ENCODE measurements around the gene GAPDHS. TPM values are rescaled to one million over a fixed set of nuclear protein-coding genes. Genes with fewer than 3 reads are reported as not detected.

Gene GAPDHS
- 0.08 to 0.14 TPM (median 0.10 TPM) in 5 replicates for total RNA-seq (2022; extraction: Qiagen RNA extraction)

GRCh38 chr19:35533201-35533821 is at the start of gene GAPDHS:
Gene GAPDHS, plus strand, starts transcription at chr19:35533456. Its CDS starts 72 bp downstream, at chr19:35533528.

GRCh38 chr19:35490364-35490763 is 42.9 kb upstream of the GAPDHS start, which contains the start of gene KRTDAP:
Gene KRTDAP, minus strand, starts transcription at chr19:35490464. Its CDS starts 22 bp downstream, at chr19:35490442.

GRCh38 chr19:35513628-35514281 is 19.5 kb upstream of the GAPDHS start, which contains the start of gene DMKN:
Gene DMKN, minus strand, starts transcription at chr19:35513649. Its CDS starts 174 bp downstream, at chr19:35513475.

GRCh38 chr19:35528218-35529038 is 4.8 kb upstream of the GAPDHS start, which contains the start of gene SBSN:
Gene SBSN, minus strand, starts transcription at chr19:35528311. Its CDS starts 30 bp downstream, at chr19:35528281.

GRCh38 chr19:35545001-35545854 is 12.0 kb downstream of the GAPDHS start, which contains the start of gene TMEM147:
Gene TMEM147, plus strand, starts transcription at chr19:35545626. Its CDS starts 114 bp downstream, at chr19:35545740.

GRCh38 chr19:35563207-35563829 is 30.1 kb downstream of the GAPDHS start, which contains the start of gene ATP4A:
Gene ATP4A, minus strand, starts transcription at chr19:35563658. Its CDS starts 29 bp downstream, at chr19:35563629.

GRCh38 chr19:35585848-35586247 is 52.6 kb downstream of the GAPDHS start, which contains the start of gene PMIS2:
Gene PMIS2, plus strand, starts transcription at chr19:35586173. Its CDS starts 87 bp downstream, at chr19:35586260.

Other genes with a start within 250 kb of the GAPDHS start
- 0.03 to 0.10 TPM in 2 of 5 replicates, not detected in the others for gene MAG, start 241.3 kb upstream of the GAPDHS start, total RNA-seq (2022; extraction: Qiagen RNA extraction)
- gene CD22, start 204.3 kb upstream of the GAPDHS start, total RNA-seq (2022; extraction: Qiagen RNA extraction) = 0.71 to 1.6 TPM (median 0.89 TPM) in 5 replicates
- 0.02 to 0.06 TPM (median 0.03 TPM) in 4 of 5 replicates, not detected in the other for gene FFAR1, start 185.6 kb upstream of the GAPDHS start, total RNA-seq (2022; extraction: Qiagen RNA extraction)
- gene FFAR3, start 175.0 kb upstream of the GAPDHS start, total RNA-seq (2022; extraction: Qiagen RNA extraction) = 0.08 TPM in 1 of 5 replicates, not detected in the others
- 0.03 TPM in 1 of 5 replicates, not detected in the others for gene GPR42, start 162.4 kb upstream of the GAPDHS start, total RNA-seq (2022; extraction: Qiagen RNA extraction)
- gene FFAR2, start 85.2 kb upstream of the GAPDHS start, total RNA-seq (2022; extraction: Qiagen RNA extraction) = 0.02 TPM in 1 of 5 replicates, not detected in the others
- gene KRTDAP, start 43.0 kb upstream of the GAPDHS start, total RNA-seq (2022; extraction: Qiagen RNA extraction) = not detected in 5 replicates
- 34.4 to 41.4 TPM (median 35.8 TPM) in 5 replicates for gene DMKN, start 19.8 kb upstream of the GAPDHS start, total RNA-seq (2022; extraction: Qiagen RNA extraction)
- gene SBSN, start 5.1 kb upstream of the GAPDHS start, total RNA-seq (2022; extraction: Qiagen RNA extraction) = 3.5 to 4.0 TPM (median 3.9 TPM) in 5 replicates
- gene TMEM147, start 12.2 kb downstream of the GAPDHS start, total RNA-seq (2022; extraction: Qiagen RNA extraction) = 346 to 443 TPM (median 420 TPM) in 5 replicates
- gene ATP4A, start 30.2 kb downstream of the GAPDHS start, total RNA-seq (2022; extraction: Qiagen RNA extraction) = 0.06 to 0.14 TPM (median 0.13 TPM) in 4 of 5 replicates, not detected in the other
- gene PMIS2, start 52.7 kb downstream of the GAPDHS start, total RNA-seq (2022; extraction: Qiagen RNA extraction) = not detected in 5 replicates
- 11.1 to 17.3 TPM (median 14.6 TPM) in 5 replicates for gene HAUS5, start 79.3 kb downstream of the GAPDHS start, total RNA-seq (2022; extraction: Qiagen RNA extraction)
- gene RBM42, start 95.6 kb downstream of the GAPDHS start, total RNA-seq (2022; extraction: Qiagen RNA extraction) = 150 to 223 TPM (median 210 TPM) in 5 replicates
- gene ETV2, start 108.3 kb downstream of the GAPDHS start, total RNA-seq (2022; extraction: Qiagen RNA extraction) = 1.7 to 3.4 TPM (median 2.7 TPM) in 5 replicates
- gene COX6B1, start 114.9 kb downstream of the GAPDHS start, total RNA-seq (2022; extraction: Qiagen RNA extraction) = 1,342 to 1,451 TPM (median 1,370 TPM) in 5 replicates
- 0.55 to 1.1 TPM (median 1.1 TPM) in 5 replicates for gene UPK1A, start 133.1 kb downstream of the GAPDHS start, total RNA-seq (2022; extraction: Qiagen RNA extraction)
- 0.05 TPM in 1 of 5 replicates, not detected in the others for gene ZBTB32, start 171.1 kb downstream of the GAPDHS start, total RNA-seq (2022; extraction: Qiagen RNA extraction)
- 49.7 to 60.0 TPM (median 57.9 TPM) in 5 replicates for gene KMT2B, start 184.5 kb downstream of the GAPDHS start, total RNA-seq (2022; extraction: Qiagen RNA extraction)
- 10.9 to 12.5 TPM (median 11.8 TPM) in 5 replicates for gene IGFLR1, start 209.0 kb downstream of the GAPDHS start, total RNA-seq (2022; extraction: Qiagen RNA extraction)
- 22.6 to 29.2 TPM (median 25.6 TPM) in 5 replicates for gene U2AF1L4, start 212.0 kb downstream of the GAPDHS start, total RNA-seq (2022; extraction: Qiagen RNA extraction)
- gene PSENEN, start 212.2 kb downstream of the GAPDHS start, total RNA-seq (2022; extraction: Qiagen RNA extraction) = 266 to 332 TPM (median 283 TPM) in 5 replicates
- 23.0 to 28.0 TPM (median 24.5 TPM) in 5 replicates for gene LIN37, start 215.1 kb downstream of the GAPDHS start, total RNA-seq (2022; extraction: Qiagen RNA extraction)
- 0.08 to 0.34 TPM (median 0.24 TPM) in 5 replicates for gene HSPB6, start 223.6 kb downstream of the GAPDHS start, total RNA-seq (2022; extraction: Qiagen RNA extraction)
- gene PROSER3, start 224.7 kb downstream of the GAPDHS start, total RNA-seq (2022; extraction: Qiagen RNA extraction) = 21.4 to 27.1 TPM (median 26.4 TPM) in 5 replicates
- 5.4 to 7.6 TPM (median 5.9 TPM) in 5 replicates for gene ARHGAP33, start 242.1 kb downstream of the GAPDHS start, total RNA-seq (2022; extraction: Qiagen RNA extraction)